Breast epithelium (tissue), 4 donors: ENCODE results near the gene KCNK15. TPM values are rescaled to one million over a fixed set of nuclear protein-coding genes. Genes with fewer than 3 reads are reported as not detected.
A peak's percentile ranks its signal among the peaks of the same experiment; 100 is the strongest.
"Not testable (repeated sequence)": the region's sequence is repeated elsewhere in the genome, so short reads cannot be mapped to it uniquely, and the experiment has no call there.

Experiments used
- DNase-seq, 2 donors: peaks; one replicate each; pipeline ENCODE4 v3.0.0-alpha.2; 2019; ENCODE audit warnings: low spot score in 2 of 2
- H3K27ac ChIP-seq, 2 donors: fragments of 200-600 bp; sonication (generic) in 1 of 2; one replicate each; pipeline ENCODE4 v1.5.1; 2016 to 2019; ENCODE audit warnings: mild to moderate bottlenecking in 1 of 2
- H3K27me3 ChIP-seq, 2 donors: fragments of 200-600 bp; sonication (generic) in 1 of 2; one replicate each; pipeline versions ENCODE4 v1.5.1 to v1.6.0; 2017 to 2019; ENCODE audit warnings: control low read depth in 1 of 2, mild to moderate bottlenecking in 1 of 2
- H3K36me3 ChIP-seq: fragments of 200-600 bp; one replicate; pipeline ENCODE4 v1.5.1; 2019
- H3K4me1 ChIP-seq, 2 donors: fragments of 200-600 bp; sonication (generic); one replicate each; pipeline ENCODE4 v1.5.1; 2016 to 2019; ENCODE audit warnings: control low read depth in 1 of 2
- H3K4me3 ChIP-seq, 3 donors: fragments of 200-600 bp; sonication (generic); 1 replicate in 2 of 3; 2 replicates in 1 of 3; pipeline ENCODE4 v1.5.1; 2016 to 2019; ENCODE audit warnings: mild to moderate bottlenecking in 3 of 3, moderate library complexity in 2 of 3
- H3K9me3 ChIP-seq, 2 donors: fragments of 200-600 bp; sonication (generic) in 1 of 2; one replicate each; pipeline ENCODE4 v1.5.1; 2016 to 2019; ENCODE audit warnings: control low read depth in 1 of 2
- CTCF ChIP-seq, 3 donors: fragments of 450-650 bp; IDR thresholded peaks; one replicate each; pipeline ENCODE4 v1.5.1; 2016 to 2017; ENCODE audit warnings: antibody characterized with exemption in 3 of 3, mild to moderate bottlenecking in 3 of 3, moderate library complexity in 3 of 3
- POLR2A ChIP-seq: fragments of 450-650 bp; IDR thresholded peaks from one replicate; pipeline ENCODE4 v1.6.1; 2016; ENCODE audit warnings: antibody characterized with exemption, mild to moderate bottlenecking, moderate library complexity
- POLR2AphosphoS5 ChIP-seq, 3 donors: sonication (generic); formaldehyde crosslinking; IDR thresholded peaks; one replicate each; pipeline ENCODE4 v1.6.1; 2017; ENCODE audit warnings: antibody characterized with exemption in 3 of 3
- intact Hi-C: fragments of 100-400 bp; cut with DNase I; formaldehyde crosslinking; loops from one replicate; pipeline ENCODE4 v1.15.1; 2023; ENCODE audit warnings: low total_unique reads
- total RNA-seq, 3 donors: library from RNA; depleted of rRNA; stranded (reverse); fragments of >200 nt; gene quantifications; one replicate each; pipeline ENCODE4 v1.1.0, GENCODE V29; 2016

The KCNK15 gene
- total RNA-seq, 3 donors from 2014 or later = 5.0 to 7.3 (median 5.6) TPM

GRCh38 chr20:44758247-44759101 is 12.8 kb downstream of the KCNK15 start:
- H3K4me1 ChIP-seq = no peaks in the 10 kb centered on the region
- intact Hi-C loops = no loop called here
- no peak overlapping the region for H3K27ac ChIP-seq
- no peaks in the 10 kb centered on the region for H3K36me3 ChIP-seq
- no peaks in the 10 kb centered on the region for H3K9me3 ChIP-seq
- H3K4me3 ChIP-seq = no peak overlapping the region
- TF ChIP-seq CTCF (IDR thresholded peaks at IDR 0.05) (no peak), POLR2AphosphoS5 (IDR thresholded peaks at IDR 0.05) (no peak), POLR2A (no peak)
- H3K27me3 ChIP-seq = peaks cover 0 to 2% of the 10 kb centered on the region in 2 donors
- no peak for DNase-seq

GRCh38 chr20:44759595-44759994 is 13.9 kb downstream of the KCNK15 start:
- Histone ChIP-seq H3K4me3 (no peak overlapping the region), H3K36me3 (no peaks in the 10 kb centered on the region), H3K9me3 (no peaks in the 10 kb centered on the region), H3K27me3 (no peaks in the 10 kb centered on the region), H3K27ac (no peak overlapping the region), H3K4me1 (no peaks in the 10 kb centered on the region)
- DNase-seq = no peak
- intact Hi-C loops = no loop called here
- TF ChIP-seq POLR2AphosphoS5 (IDR thresholded peaks at IDR 0.05) (no peak), POLR2A (no peak), CTCF (IDR thresholded peaks at IDR 0.05) (no peak)

GRCh38 chr20:44761423-44761822 is 15.8 kb downstream of the KCNK15 start:
- Histone ChIP-seq H3K4me1 (no peaks in the 10 kb centered on the region), H3K27ac (no peak overlapping the region), H3K4me3 (no peak overlapping the region), H3K36me3 (no peaks in the 10 kb centered on the region), H3K9me3 (no peaks in the 10 kb centered on the region), H3K27me3 (no peaks in the 10 kb centered on the region)
- intact Hi-C loops = no loop called here
- TF ChIP-seq POLR2AphosphoS5 (IDR thresholded peaks at IDR 0.05) (no peak), POLR2A (no peak), CTCF (IDR thresholded peaks at IDR 0.05) (no peak)
- no peak for DNase-seq

- H3K4me3 ChIP-seq = no peak overlapping the region
- no peaks in the 10 kb centered on the region for H3K4me1 ChIP-seq
- H3K36me3 ChIP-seq = no peaks in the 10 kb centered on the region
- no peak for DNase-seq
- no peaks in the 10 kb centered on the region for H3K9me3 ChIP-seq
- H3K27ac ChIP-seq = peak overlapping the region in 1 of 2 donors; percentile 48
- H3K27me3 ChIP-seq = no peaks in the 10 kb centered on the region
- TF ChIP-seq CTCF (IDR thresholded peaks at IDR 0.05) (no peak), POLR2AphosphoS5 (IDR thresholded peaks at IDR 0.05) (no peak), POLR2A (no peak)
- intact Hi-C loops = no loop called here
Observed at GRCh38 chr20:44762466-44763140, 16.9 kb downstream of the KCNK15 start.

GRCh38 chr20:44763798-44764197 is 18.1 kb downstream of the KCNK15 start:
- H3K36me3 ChIP-seq, H3K4me3 ChIP-seq, DNase-seq, H3K9me3 ChIP-seq, intact Hi-C loops, H3K27ac ChIP-seq, H3K27me3 ChIP-seq, H3K4me1 ChIP-seq: not testable (repeated sequence)
